Mesothelial cell of epicardium (in vitro differentiated cells): ENCODE data around the gene E2F7. TPM values are rescaled to one million over a fixed set of nuclear protein-coding genes. Genes with fewer than 3 reads are reported as not detected.

Source experiments
- DNase-seq, 2 experiments: peaks; one replicate each; pipeline ENCODE4 v3.0.0; 2021; ENCODE audit warnings: low spot score in 2 of 2; ENCODE audit not compliant: unreplicated experiment in 2 of 2
- H3K27ac Mint-ChIP-seq: 2 replicates; pipeline ENCODE4 v1.8.0; 2021; ENCODE audit warnings: mixed read lengths
- H3K27me3 Mint-ChIP-seq: 2 replicates; pipeline ENCODE4 v1.8.0; 2021; ENCODE audit warnings: low read depth, mixed read lengths
- H3K36me3 Mint-ChIP-seq: 2 replicates; pipeline ENCODE4 v1.8.0; 2021; ENCODE audit warnings: mixed read lengths
- H3K4me1 Mint-ChIP-seq: 2 replicates; pipeline ENCODE4 v1.8.0; 2021; ENCODE audit warnings: mixed read lengths
- H3K4me3 Mint-ChIP-seq: 2 replicates; pipeline ENCODE4 v1.8.0; 2021; ENCODE audit warnings: mild to moderate bottlenecking, moderate library complexity, mixed read lengths
- H3K9me3 Mint-ChIP-seq: 2 replicates; pipeline ENCODE4 v1.8.0; 2021; ENCODE audit warnings: mixed read lengths
- total RNA-seq: library from RNA; stranded (reverse); gene quantifications from 3 replicates; pipeline ENCODE4 v1.2.1, GENCODE V29; 2021
- TF ChIP-seq, protein P1 (sequence below): fragments of 200-600 bp; sonication (generic); IDR thresholded peaks from one replicate; pipeline ENCODE4 v1.5.0; 2021; ENCODE audit warnings: antibody characterized with exemption; ENCODE audit not compliant: unreplicated experiment

The E2F7 gene, protein sequence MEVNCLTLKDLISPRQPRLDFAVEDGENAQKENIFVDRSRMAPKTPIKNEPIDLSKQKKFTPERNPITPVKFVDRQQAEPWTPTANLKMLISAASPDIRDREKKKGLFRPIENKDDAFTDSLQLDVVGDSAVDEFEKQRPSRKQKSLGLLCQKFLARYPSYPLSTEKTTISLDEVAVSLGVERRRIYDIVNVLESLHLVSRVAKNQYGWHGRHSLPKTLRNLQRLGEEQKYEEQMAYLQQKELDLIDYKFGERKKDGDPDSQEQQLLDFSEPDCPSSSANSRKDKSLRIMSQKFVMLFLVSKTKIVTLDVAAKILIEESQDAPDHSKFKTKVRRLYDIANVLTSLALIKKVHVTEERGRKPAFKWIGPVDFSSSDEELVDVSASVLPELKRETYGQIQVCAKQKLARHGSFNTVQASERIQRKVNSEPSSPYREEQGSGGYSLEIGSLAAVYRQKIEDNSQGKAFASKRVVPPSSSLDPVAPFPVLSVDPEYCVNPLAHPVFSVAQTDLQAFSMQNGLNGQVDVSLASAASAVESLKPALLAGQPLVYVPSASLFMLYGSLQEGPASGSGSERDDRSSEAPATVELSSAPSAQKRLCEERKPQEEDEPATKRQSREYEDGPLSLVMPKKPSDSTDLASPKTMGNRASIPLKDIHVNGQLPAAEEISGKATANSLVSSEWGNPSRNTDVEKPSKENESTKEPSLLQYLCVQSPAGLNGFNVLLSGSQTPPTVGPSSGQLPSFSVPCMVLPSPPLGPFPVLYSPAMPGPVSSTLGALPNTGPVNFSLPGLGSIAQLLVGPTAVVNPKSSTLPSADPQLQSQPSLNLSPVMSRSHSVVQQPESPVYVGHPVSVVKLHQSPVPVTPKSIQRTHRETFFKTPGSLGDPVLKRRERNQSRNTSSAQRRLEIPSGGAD
- total RNA-seq, result 6.9 to 8.2 TPM (median 7.7 TPM) in 3 replicates

GRCh38 chr12:77065361-77066204 lies at the start of gene E2F7:
Gene E2F7, minus strand, starts transcription at chr12:77065569. Its CDS starts 934 bp downstream, at chr12:77064635.
- Mint-ChIP-seq H3K27me3 (peaks cover 5% of the 10 kb centered on the region), H3K4me1 (peaks cover 9% of the 10 kb centered on the region), H3K36me3 (no peaks in the 10 kb centered on the region), H3K9me3 (no peaks in the 10 kb centered on the region), H3K4me3 (peak within 1 kb of the TSS; percentile 77), H3K27ac (peak within 1 kb of the TSS; percentile 83)
- peak; percentile 77 to 91 for DNase-seq
- TF ChIP-seq, protein P1, sequence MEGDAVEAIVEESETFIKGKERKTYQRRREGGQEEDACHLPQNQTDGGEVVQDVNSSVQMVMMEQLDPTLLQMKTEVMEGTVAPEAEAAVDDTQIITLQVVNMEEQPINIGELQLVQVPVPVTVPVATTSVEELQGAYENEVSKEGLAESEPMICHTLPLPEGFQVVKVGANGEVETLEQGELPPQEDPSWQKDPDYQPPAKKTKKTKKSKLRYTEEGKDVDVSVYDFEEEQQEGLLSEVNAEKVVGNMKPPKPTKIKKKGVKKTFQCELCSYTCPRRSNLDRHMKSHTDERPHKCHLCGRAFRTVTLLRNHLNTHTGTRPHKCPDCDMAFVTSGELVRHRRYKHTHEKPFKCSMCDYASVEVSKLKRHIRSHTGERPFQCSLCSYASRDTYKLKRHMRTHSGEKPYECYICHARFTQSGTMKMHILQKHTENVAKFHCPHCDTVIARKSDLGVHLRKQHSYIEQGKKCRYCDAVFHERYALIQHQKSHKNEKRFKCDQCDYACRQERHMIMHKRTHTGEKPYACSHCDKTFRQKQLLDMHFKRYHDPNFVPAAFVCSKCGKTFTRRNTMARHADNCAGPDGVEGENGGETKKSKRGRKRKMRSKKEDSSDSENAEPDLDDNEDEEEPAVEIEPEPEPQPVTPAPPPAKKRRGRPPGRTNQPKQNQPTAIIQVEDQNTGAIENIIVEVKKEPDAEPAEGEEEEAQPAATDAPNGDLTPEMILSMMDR, result no peak

DNA sequence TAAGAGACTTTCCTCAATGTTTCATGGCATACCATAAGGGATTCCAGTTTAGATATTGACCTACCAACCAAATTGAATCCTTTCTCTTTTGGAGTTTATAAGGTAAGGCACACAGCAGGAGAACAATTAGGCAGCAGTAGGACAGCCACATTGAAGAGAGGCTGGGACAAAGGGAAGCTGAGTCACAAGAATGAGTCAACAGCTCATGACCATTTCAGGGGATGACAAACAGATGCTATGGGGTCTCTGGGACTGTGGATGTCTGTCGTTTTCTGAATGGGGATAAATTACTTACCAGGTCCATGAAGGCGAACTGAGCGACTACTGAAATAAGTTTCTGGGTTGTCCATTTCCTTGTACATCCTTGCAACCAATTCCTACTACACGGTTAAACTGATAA lies 48.6 kb upstream of the E2F7 start:
- DNase-seq, result no peak
- no peaks in the 10 kb centered on the region for H3K36me3 Mint-ChIP-seq
- no peak overlapping the region for H3K4me3 Mint-ChIP-seq
- peaks cover 17% of the 10 kb centered on the region for H3K9me3 Mint-ChIP-seq
- H3K4me1 Mint-ChIP-seq, result no peaks in the 10 kb centered on the region
- TF ChIP-seq, protein P1, result no peak
- no peak overlapping the region for H3K27ac Mint-ChIP-seq
- peaks cover 2% of the 10 kb centered on the region for H3K27me3 Mint-ChIP-seq

GRCh38 chr12:77108707-77109106 lies 43.3 kb upstream of the E2F7 start:
- H3K9me3 Mint-ChIP-seq, result peaks cover 17% of the 10 kb centered on the region
- TF ChIP-seq, protein P1, result no peak
- no peak for DNase-seq
- H3K4me3 Mint-ChIP-seq, result no peak overlapping the region
- no peaks in the 10 kb centered on the region for H3K36me3 Mint-ChIP-seq
- H3K4me1 Mint-ChIP-seq, result no peaks in the 10 kb centered on the region
- H3K27me3 Mint-ChIP-seq, result no peaks in the 10 kb centered on the region
- no peak overlapping the region for H3K27ac Mint-ChIP-seq

GRCh38 chr12:77107121-77107520 lies 41.8 kb upstream of the E2F7 start:
- Mint-ChIP-seq H3K4me3 (no peak overlapping the region), H3K27me3 (peaks cover 3% of the 10 kb centered on the region), H3K9me3 (peaks cover 17% of the 10 kb centered on the region), H3K36me3 (no peaks in the 10 kb centered on the region), H3K4me1 (no peaks in the 10 kb centered on the region), H3K27ac (no peak overlapping the region)
- DNase-seq, result no peak
- TF ChIP-seq, protein P1, result no peak

DNA sequence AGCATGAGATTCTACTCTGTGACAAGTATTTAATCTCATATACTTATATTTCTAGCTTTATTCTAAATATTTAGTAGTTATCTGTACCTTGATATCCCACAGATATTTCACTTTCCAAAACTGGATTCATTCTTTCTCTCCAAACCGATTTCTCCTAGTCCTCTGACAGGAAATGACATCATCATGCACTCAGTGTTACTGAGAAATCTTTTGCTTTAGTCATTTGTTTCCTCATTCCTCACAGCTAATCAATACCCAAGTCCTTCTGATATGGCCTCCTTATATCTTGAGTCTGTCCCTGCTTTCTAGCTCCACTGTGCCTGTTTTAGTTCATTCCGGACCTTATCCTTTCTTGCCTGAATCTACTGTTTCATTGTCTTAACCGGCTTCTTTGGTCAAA lies 39.4 kb upstream of the E2F7 start:
- TF ChIP-seq, protein P1, result no peak
- Mint-ChIP-seq H3K4me3 (no peak overlapping the region), H3K36me3 (no peaks in the 10 kb centered on the region), H3K27me3 (peaks cover 3% of the 10 kb centered on the region), H3K4me1 (no peaks in the 10 kb centered on the region), H3K9me3 (no peaks in the 10 kb centered on the region), H3K27ac (no peak overlapping the region)
- DNase-seq, result no peak
